ENCODE data around the gene ZNF2.

GRCh38 chr2:95121407-95122196 lies 44.0 kb upstream of the ZNF2 start, which contains the start of gene MRPS5:
- TF ChIP-seq, protein P1, sequence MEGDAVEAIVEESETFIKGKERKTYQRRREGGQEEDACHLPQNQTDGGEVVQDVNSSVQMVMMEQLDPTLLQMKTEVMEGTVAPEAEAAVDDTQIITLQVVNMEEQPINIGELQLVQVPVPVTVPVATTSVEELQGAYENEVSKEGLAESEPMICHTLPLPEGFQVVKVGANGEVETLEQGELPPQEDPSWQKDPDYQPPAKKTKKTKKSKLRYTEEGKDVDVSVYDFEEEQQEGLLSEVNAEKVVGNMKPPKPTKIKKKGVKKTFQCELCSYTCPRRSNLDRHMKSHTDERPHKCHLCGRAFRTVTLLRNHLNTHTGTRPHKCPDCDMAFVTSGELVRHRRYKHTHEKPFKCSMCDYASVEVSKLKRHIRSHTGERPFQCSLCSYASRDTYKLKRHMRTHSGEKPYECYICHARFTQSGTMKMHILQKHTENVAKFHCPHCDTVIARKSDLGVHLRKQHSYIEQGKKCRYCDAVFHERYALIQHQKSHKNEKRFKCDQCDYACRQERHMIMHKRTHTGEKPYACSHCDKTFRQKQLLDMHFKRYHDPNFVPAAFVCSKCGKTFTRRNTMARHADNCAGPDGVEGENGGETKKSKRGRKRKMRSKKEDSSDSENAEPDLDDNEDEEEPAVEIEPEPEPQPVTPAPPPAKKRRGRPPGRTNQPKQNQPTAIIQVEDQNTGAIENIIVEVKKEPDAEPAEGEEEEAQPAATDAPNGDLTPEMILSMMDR (IDR thresholded peaks at IDR 0.05), result peak in 4 of 12 donors; percentile 18 to 46 (median 26)
- TF ChIP-seq POLR2A (IDR thresholded peaks at IDR 0.05), result peak in 1 of 2 donors; percentile 86

Measured in heart left ventricle (tissue), 13 donors.